ENCODE measurements around the gene UBE4A.

DNA sequence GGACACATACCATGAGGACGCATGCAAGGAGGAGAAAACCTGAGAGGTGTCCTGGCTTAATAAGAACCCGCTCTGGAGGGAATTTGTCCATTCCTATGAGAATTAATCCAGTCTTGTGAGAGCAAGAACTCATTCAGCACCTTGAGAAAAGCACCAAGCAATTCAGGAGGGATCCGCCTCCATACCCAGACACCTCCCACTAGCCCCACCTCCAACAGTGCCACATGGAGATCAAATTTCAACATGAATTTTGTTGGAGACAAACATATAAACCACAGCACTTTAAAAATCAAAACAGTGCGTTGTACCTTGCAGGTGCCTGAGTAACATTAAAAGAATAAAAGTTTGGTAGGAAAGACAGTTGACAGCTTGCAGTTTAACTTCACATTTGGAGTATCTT, 11.4 kb downstream of the UBE4A start:
- no peak for TF ChIP-seq CTCF (IDR thresholded peaks at IDR 0.05; ENCODE audit: insufficient read depth, low read length)
- no peak for TF ChIP-seq POLR2AphosphoS5 (IDR thresholded peaks at IDR 0.05; ENCODE audit: low read depth)
- TF ChIP-seq GABPA (IDR thresholded peaks at IDR 0.05; ENCODE audit: low read depth), result no peak

Data from HL-60 (cell line).